ENCODE measurements around the gene ARFGAP3.

Gene ARFGAP3

DNA sequence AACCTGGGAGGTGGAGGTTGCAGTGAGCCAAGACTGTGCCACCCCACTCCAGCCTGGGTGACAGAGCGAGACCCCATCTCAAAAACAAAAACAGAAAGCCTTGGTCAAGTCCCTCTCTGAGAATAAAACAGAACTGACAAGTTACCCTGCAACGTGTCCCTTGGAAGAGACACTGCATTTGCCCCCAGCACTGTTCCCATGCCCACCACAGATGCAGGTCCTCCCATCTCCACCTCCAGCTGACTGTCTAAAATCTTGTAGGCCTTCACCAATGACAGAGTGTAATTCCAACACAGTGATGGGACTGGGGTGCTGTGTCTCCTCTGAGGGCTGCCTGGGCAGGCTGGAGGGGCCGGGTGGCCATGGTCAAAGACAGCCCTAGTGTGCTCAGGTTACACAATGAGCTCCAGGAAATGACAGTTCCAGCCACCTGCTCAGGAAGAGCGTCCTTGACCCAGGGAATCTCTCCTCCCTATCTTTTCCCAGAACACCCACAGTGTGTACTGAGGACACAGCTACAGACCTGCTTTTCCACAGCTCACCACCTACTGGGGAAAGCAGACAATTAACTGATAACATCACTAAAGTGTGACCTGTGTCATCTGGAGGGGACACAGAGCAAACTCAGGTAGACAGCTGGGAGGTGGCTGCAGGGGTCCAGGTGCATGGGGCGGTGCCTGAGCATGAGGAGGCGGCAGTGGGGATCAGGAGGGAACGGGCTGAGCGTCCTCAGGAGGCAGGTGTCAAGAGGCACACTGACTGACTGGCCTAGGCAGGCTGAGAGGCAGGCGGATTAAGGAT, 56.4 kb downstream of the ARFGAP3 start:
- Histone ChIP-seq H3K9me3 (ENCODE audit: insufficient read depth, low read depth, low read length) (no peaks in the 10 kb centered on the region), H3K36me3 (ENCODE audit: insufficient read depth, low read length) (peaks cover 61% of the 10 kb centered on the region; the same call in 1 of the 2 replicates), H3K4me3 (ENCODE audit: low read length, poor library complexity, severe bottlenecking) (no peak overlapping the region), H4K20me1 (ENCODE audit: insufficient read depth, low read length, poor library complexity, severe bottlenecking) (no peaks in the 10 kb centered on the region), H3K27me3 (ENCODE audit: insufficient read depth, low read length, poor library complexity, severe bottlenecking) (no peaks in the 10 kb centered on the region), H3K9me2 (replicated peaks; ENCODE audit: low read depth, low read length) (no peaks in the 10 kb centered on the region), H3K9ac (ENCODE audit: low read depth, low read length, poor library complexity, severe bottlenecking) (no peak overlapping the region), H3K4me1 (ENCODE audit: insufficient read depth, low read length, poor library complexity, severe bottlenecking) (peaks cover 5% of the 10 kb centered on the region), H2AFZ (ENCODE audit: low read length) (no peak overlapping the region), H3K4me2 (ENCODE audit: low read depth, low read length, poor library complexity, severe bottlenecking) (no peak overlapping the region), H3K79me2 (ENCODE audit: insufficient read depth, low read length) (no peaks in the 10 kb centered on the region), H3F3A (ENCODE audit: low read depth) (no peaks in the 10 kb centered on the region)
- TF ChIP-seq, protein P1, sequence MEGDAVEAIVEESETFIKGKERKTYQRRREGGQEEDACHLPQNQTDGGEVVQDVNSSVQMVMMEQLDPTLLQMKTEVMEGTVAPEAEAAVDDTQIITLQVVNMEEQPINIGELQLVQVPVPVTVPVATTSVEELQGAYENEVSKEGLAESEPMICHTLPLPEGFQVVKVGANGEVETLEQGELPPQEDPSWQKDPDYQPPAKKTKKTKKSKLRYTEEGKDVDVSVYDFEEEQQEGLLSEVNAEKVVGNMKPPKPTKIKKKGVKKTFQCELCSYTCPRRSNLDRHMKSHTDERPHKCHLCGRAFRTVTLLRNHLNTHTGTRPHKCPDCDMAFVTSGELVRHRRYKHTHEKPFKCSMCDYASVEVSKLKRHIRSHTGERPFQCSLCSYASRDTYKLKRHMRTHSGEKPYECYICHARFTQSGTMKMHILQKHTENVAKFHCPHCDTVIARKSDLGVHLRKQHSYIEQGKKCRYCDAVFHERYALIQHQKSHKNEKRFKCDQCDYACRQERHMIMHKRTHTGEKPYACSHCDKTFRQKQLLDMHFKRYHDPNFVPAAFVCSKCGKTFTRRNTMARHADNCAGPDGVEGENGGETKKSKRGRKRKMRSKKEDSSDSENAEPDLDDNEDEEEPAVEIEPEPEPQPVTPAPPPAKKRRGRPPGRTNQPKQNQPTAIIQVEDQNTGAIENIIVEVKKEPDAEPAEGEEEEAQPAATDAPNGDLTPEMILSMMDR (conservative IDR thresholded peaks at IDR 0.05; ENCODE audit: low read length): no peak

DNA sequence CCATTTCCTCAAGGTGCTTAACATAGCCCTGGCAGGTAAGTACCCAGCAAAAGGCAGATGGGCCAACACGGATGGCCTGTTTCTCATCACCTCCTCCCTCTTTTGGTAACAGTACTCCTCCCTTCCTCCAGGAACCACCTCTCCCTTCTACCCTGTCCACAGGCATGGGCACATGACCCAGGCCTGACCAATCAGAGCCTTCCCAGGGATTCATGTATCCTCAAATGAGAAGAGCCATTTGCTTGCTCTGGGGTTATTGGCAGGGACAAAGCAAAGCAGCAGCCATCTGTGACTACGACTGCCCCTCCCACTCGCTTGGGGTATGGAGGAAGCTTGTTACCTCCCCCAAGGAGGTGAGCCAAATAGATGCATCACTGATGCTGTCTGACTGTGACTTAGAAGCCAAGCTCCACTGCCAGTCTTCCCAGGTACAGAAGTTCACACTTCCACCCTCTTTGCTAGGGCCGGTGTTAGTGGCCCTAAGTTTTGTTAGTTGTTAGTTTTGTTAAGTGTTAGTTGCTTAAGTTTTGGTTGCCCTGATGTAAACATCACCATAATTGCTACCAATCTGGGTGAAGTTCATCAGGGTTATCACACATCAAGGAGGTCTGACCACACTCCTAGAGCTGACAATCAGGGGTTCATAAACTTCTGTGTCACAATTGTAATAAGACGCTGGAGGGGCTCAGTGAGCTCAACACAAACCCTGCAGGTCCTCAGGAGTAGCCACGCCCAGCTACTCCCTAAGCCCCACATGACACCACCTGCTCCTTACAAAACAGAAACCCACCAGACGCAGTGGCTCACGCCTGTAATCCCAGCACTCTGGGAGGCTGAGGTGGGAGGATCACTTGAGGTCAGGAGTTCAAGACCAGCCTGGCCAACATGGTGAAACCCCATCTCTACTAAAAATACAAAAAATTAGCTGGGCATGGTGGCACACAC, 57.3 kb downstream of the ARFGAP3 start:
- no peak overlapping the region for H3K4me2 ChIP-seq (ENCODE audit: low read depth, low read length, poor library complexity, severe bottlenecking)
- no peaks in the 10 kb centered on the region for H3K4me1 ChIP-seq (ENCODE audit: insufficient read depth, low read length, poor library complexity, severe bottlenecking)
- no peaks in the 10 kb centered on the region for H3K27me3 ChIP-seq (ENCODE audit: insufficient read depth, low read length, poor library complexity, severe bottlenecking)
- H3K9ac ChIP-seq (ENCODE audit: low read depth, low read length, poor library complexity, severe bottlenecking): no peak overlapping the region
- H3K9me3 ChIP-seq (ENCODE audit: insufficient read depth, low read depth, low read length): no peaks in the 10 kb centered on the region
- H3K36me3 ChIP-seq (ENCODE audit: insufficient read depth, low read length): peaks cover 59% of the 10 kb centered on the region; the same call in 1 of the 2 replicates
- no peaks in the 10 kb centered on the region for H3F3A ChIP-seq (ENCODE audit: low read depth)
- H3K4me3 ChIP-seq (ENCODE audit: low read length, poor library complexity, severe bottlenecking): no peak overlapping the region
- TF ChIP-seq, protein P1 (conservative IDR thresholded peaks at IDR 0.05; ENCODE audit: low read length): no peak
- no peak for TF ChIP-seq EZH2phosphoT487 (IDR thresholded peaks at IDR 0.05; ENCODE audit: borderline replicate concordance)
- no peaks in the 10 kb centered on the region for H4K20me1 ChIP-seq (ENCODE audit: insufficient read depth, low read length, poor library complexity, severe bottlenecking)
- H3K79me2 ChIP-seq (ENCODE audit: insufficient read depth, low read length): no peaks in the 10 kb centered on the region
- no peak overlapping the region for H2AFZ ChIP-seq (ENCODE audit: low read length)
- H3K9me2 ChIP-seq (replicated peaks; ENCODE audit: low read depth, low read length): no peaks in the 10 kb centered on the region

DNA sequence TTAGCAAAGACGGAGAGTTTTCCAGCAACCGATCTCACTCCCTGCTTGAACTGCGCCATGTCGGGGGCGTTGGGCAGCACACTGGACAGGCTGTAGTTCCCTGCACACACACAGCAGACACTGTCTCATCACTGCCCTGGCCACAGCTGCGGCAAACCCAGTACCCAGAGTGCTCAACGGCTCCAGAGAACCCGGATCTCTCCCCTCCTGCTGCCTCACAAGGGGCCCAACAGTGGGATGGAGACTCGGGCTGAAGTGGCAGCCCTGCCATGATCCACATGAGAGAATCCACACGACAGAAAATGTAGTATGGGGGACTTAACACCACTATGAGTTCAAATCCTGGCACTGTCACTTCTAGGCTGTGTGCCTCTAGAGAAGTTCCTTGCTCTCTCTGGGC, 58.0 kb downstream of the ARFGAP3 start:
- H3K9ac ChIP-seq (ENCODE audit: low read depth, low read length, poor library complexity, severe bottlenecking): no peak overlapping the region
- H3K4me1 ChIP-seq (ENCODE audit: insufficient read depth, low read length, poor library complexity, severe bottlenecking): no peaks in the 10 kb centered on the region
- no peaks in the 10 kb centered on the region for H3K9me2 ChIP-seq (replicated peaks; ENCODE audit: low read depth, low read length)
- peaks cover 59% of the 10 kb centered on the region; the same call in 1 of the 2 replicates for H3K36me3 ChIP-seq (ENCODE audit: insufficient read depth, low read length)
- H3K79me2 ChIP-seq (ENCODE audit: insufficient read depth, low read length): no peaks in the 10 kb centered on the region
- H3K27me3 ChIP-seq (ENCODE audit: insufficient read depth, low read length, poor library complexity, severe bottlenecking): no peaks in the 10 kb centered on the region
- H3K4me3 ChIP-seq (ENCODE audit: low read length, poor library complexity, severe bottlenecking): no peak overlapping the region
- TF ChIP-seq, protein P1 (conservative IDR thresholded peaks at IDR 0.05; ENCODE audit: low read length): no peak
- no peak for TF ChIP-seq EZH2phosphoT487 (IDR thresholded peaks at IDR 0.05; ENCODE audit: borderline replicate concordance)
- H2AFZ ChIP-seq (ENCODE audit: low read length): no peak overlapping the region
- no peaks in the 10 kb centered on the region for H3F3A ChIP-seq (ENCODE audit: low read depth)
- H3K4me2 ChIP-seq (ENCODE audit: low read depth, low read length, poor library complexity, severe bottlenecking): no peak overlapping the region
- no peaks in the 10 kb centered on the region for H3K9me3 ChIP-seq (ENCODE audit: insufficient read depth, low read depth, low read length)
- H4K20me1 ChIP-seq (ENCODE audit: insufficient read depth, low read length, poor library complexity, severe bottlenecking): no peaks in the 10 kb centered on the region

All from Loucy (cell line).